ENCODE data around the gene DHH. TPM values are rescaled to one million over a fixed set of nuclear protein-coding genes. Genes with fewer than 3 reads are reported as not detected.
A peak's percentile ranks its signal among the peaks of the same experiment; 100 is the strongest.

DHH gene
- total and polyA plus RNA-seq, 2 donors (not counting 3 experiments of a cell fraction or from before 2014, with no cell fraction given), result 2.9 to 3.3 TPM

DNA sequence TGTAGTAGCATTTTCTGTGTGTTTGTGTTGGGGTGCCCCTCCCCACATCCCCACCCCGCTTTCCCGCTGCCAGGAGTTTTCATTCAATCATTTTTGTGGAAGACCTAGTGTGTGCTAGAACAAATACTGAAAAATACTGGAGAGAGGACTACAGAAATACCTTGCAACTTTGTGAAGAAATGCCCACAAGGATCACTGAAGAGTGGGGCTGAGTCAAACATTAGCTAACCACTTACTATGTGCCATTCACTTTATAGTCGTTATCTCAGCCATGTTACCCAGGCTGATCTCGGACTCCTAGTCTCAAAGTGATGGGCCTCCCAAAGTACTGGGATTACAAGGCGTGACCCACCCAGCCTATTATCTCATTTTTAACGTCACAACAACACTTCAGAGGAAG, 16.6 kb upstream of the DHH start:
- intact Hi-C loops (cut with micrococcal nuclease) (loop anchor here (2.0 kb wide), 1 partner anchor 20 kb away; the partner anchor contains the start of gene TUBA1B), dilution Hi-C loops (cut with MboI; ENCODE audit: extremely low pct_ligation_motif_present, low sequenced_read_pairs) (no loop called here)
- Histone ChIP-seq H3K27me3 (ENCODE audit: control insufficient read depth in 2 of 2, insufficient read depth in 2 of 2, low read length in 2 of 2) (no peaks in the 10 kb centered on the region), H3K9me1 (replicated peaks; ENCODE audit: control insufficient read depth, extremely low read depth, insufficient read depth, low read length) (no peaks in the 10 kb centered on the region), H3K4me1 (ENCODE audit: control insufficient read depth, extremely low read depth, insufficient read depth, low read length) (peaks cover 14% of the 10 kb centered on the region), H3K79me2 (ENCODE audit: control insufficient read depth, insufficient read depth, low read length) (peaks cover 26% of the 10 kb centered on the region), H3K36me3 (ENCODE audit: control insufficient read depth in 2 of 2, extremely low read depth in 1 of 2, insufficient read depth in 2 of 2, low read length in 2 of 2) (peaks cover 0 to 10% of the 10 kb centered on the region in 2 experiments), H3K9me3 (replicated peaks; ENCODE audit: control insufficient read depth, insufficient read depth, low read length) (no peaks in the 10 kb centered on the region), H3K9ac (replicated peaks; ENCODE audit: extremely low read depth, insufficient read depth, low read length) (peak overlapping the region; percentile 67), H2AFZ (ENCODE audit: low read depth, low read length) (peak overlapping the region; percentile 87), H3K4me3 (replicated peaks in 1 of 3; ENCODE audit: insufficient read depth in 1 of 3, low read depth in 1 of 3, low read length in 3 of 3) (peak overlapping the region in 2 of 3 experiments; percentile 19 to 60), H4K20me1 (replicated peaks; ENCODE audit: control insufficient read depth, extremely low read depth, insufficient read depth, low read length) (no peaks in the 10 kb centered on the region), H3K4me2 (ENCODE audit: insufficient read depth, low read length) (peak overlapping the region; percentile 33), H3K27ac (ENCODE audit: insufficient read depth, low read depth, low read length) (no peak overlapping the region)
- FAIRE-seq (no peak), DNase-seq (ENCODE audit: low read depth, low spot score) (no peak)
- no TSS peak for BruUV-seq (replicated peaks)
- CTCF ChIA-PET, result interaction anchor here (1.0 to 5.7 kb wide), 14 partner anchors 9 to 131 kb away, joined by 3 to 56 read pairs (median 12); partner anchors contain the start of genes DHH and TUBA1B
- TF ChIP-seq POLR2AphosphoS5 (IDR thresholded peaks at IDR 0.05; ENCODE audit: insufficient read depth, low read depth, low read length), result no peak
- POLR2A ChIA-PET, result interaction anchor here (0.6 to 5.2 kb wide), 5 partner anchors 9 to 110 kb away, joined by 3 to 27 read pairs (median 5); partner anchors contain the start of genes DHH and TUBA1B

DNA sequence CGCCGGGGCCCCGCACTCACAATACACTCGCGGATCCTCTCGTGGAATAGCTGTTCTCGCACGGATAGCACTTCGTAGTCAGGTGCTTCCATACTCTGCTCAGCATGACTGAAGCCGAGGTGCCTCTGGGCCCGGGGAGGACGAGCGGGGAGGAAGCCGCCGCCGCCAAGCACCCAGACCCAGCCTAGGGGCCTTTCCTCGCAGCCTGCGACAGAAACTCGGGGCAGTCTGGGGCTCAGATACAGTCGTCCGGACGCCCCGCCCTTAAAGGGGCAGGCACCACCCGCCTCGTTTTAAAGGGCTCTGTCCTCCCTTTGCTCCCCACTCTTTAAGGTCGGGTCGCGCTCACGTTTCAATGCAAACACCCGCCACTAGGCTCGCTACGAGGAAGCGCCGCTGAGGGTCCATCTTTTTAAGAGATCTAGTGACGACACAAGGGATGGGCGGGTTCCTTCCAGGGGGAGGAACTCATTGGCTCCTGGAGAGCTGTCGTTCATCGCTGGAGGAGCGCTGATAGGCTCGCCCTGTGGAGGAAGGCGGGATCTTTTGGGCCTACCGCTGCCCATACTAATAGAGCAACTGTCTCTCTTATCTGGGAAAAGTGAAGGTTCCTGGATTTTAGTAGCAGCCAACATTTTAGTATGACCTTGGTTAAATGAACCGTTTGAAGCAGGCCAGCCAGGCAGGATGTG, 16.0 kb upstream of the DHH start, which contains the start of gene LMBR1L:
Gene LMBR1L (minus strand): TSS at position 384 of the 692 bp plus-strand sequence. CDS start 292 bp downstream, at position 92.
- H3K79me2 ChIP-seq (ENCODE audit: control insufficient read depth, insufficient read depth, low read length), result peaks cover 26% of the 10 kb centered on the region
- DNase-seq (ENCODE audit: low read depth, low spot score) (peak; percentile 98), FAIRE-seq (peak; percentile 99)
- H3K4me1 ChIP-seq (ENCODE audit: control insufficient read depth, extremely low read depth, insufficient read depth, low read length), result peaks cover 20% of the 10 kb centered on the region
- peak; percentile 74 for TF ChIP-seq POLR2A (IDR thresholded peaks at IDR 0.05; ENCODE audit: low read depth, low read length)
- no peak for TF ChIP-seq EZH2 (IDR thresholded peaks at IDR 0.05; ENCODE audit: borderline replicate concordance, low read depth, low read length, severe bottlenecking)
- TF ChIP-seq JUN (IDR thresholded peaks at IDR 0.05; ENCODE audit: borderline replicate concordance, insufficient read depth, insufficient read length, low read depth), result no peak
- TF ChIP-seq MYC (IDR thresholded peaks at IDR 0.05; ENCODE audit: low read depth, low read length), result no peak
- no peak for TF ChIP-seq GATA2 (IDR thresholded peaks at IDR 0.05; ENCODE audit: insufficient read depth, insufficient read length, low read depth, low read length)
- TF ChIP-seq, protein P1, sequence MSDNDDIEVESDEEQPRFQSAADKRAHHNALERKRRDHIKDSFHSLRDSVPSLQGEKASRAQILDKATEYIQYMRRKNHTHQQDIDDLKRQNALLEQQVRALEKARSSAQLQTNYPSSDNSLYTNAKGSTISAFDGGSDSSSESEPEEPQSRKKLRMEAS (IDR thresholded peaks at IDR 0.05; ENCODE audit: insufficient read depth, insufficient read length), result no peak
- TF ChIP-seq, protein P2, sequence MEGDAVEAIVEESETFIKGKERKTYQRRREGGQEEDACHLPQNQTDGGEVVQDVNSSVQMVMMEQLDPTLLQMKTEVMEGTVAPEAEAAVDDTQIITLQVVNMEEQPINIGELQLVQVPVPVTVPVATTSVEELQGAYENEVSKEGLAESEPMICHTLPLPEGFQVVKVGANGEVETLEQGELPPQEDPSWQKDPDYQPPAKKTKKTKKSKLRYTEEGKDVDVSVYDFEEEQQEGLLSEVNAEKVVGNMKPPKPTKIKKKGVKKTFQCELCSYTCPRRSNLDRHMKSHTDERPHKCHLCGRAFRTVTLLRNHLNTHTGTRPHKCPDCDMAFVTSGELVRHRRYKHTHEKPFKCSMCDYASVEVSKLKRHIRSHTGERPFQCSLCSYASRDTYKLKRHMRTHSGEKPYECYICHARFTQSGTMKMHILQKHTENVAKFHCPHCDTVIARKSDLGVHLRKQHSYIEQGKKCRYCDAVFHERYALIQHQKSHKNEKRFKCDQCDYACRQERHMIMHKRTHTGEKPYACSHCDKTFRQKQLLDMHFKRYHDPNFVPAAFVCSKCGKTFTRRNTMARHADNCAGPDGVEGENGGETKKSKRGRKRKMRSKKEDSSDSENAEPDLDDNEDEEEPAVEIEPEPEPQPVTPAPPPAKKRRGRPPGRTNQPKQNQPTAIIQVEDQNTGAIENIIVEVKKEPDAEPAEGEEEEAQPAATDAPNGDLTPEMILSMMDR (IDR thresholded peaks at IDR 0.05; ENCODE audit: extremely low read depth in 1 of 2, insufficient read depth in 1 of 2, low read depth in 1 of 2, low read length in 2 of 2), result peak in 1 of 2 donors; percentile 43
- TF ChIP-seq FOS (IDR thresholded peaks at IDR 0.05; ENCODE audit: borderline replicate concordance, insufficient read depth, low read length), result no peak
- TF ChIP-seq POLR2AphosphoS5 (IDR thresholded peaks at IDR 0.05; ENCODE audit: insufficient read depth, low read depth, low read length), result no peak
- ChIA-PET CTCF (interaction anchor here (1.0 to 5.7 kb wide), 16 partner anchors 9 to 132 kb away, joined by 3 to 56 read pairs (median 10); partner anchors contain the start of genes DHH and TUBA1B), POLR2A (interaction anchor here (0.6 to 5.2 kb wide), 6 partner anchors 9 to 111 kb away, joined by 3 to 27 read pairs (median 4); partner anchors contain the start of genes DHH, KMT2D and TUBA1B)
- peak within 1 kb of the TSS; percentile 87 for H2AFZ ChIP-seq (ENCODE audit: low read depth, low read length)
- H3K4me3 ChIP-seq (replicated peaks in 1 of 3; ENCODE audit: insufficient read depth in 1 of 3, low read depth in 1 of 3, low read length in 3 of 3), result peak within 1 kb of the TSS; percentile 36 to 92 (median 68)
- no peaks in the 10 kb centered on the region for H3K9me3 ChIP-seq (replicated peaks; ENCODE audit: control insufficient read depth, insufficient read depth, low read length)
- TSS peak; percentile 54 for BruUV-seq (replicated peaks)
- no peaks in the 10 kb centered on the region for H3K9me1 ChIP-seq (replicated peaks; ENCODE audit: control insufficient read depth, extremely low read depth, insufficient read depth, low read length)
- H3K4me2 ChIP-seq (ENCODE audit: insufficient read depth, low read length), result peak within 1 kb of the TSS; percentile 79
- H3K27me3 ChIP-seq (ENCODE audit: control insufficient read depth in 2 of 2, insufficient read depth in 2 of 2, low read length in 2 of 2), result no peaks in the 10 kb centered on the region
- H3K27ac ChIP-seq (ENCODE audit: insufficient read depth, low read depth, low read length), result peak within 1 kb of the TSS; percentile 36
- dilution Hi-C loops (cut with MboI; ENCODE audit: extremely low pct_ligation_motif_present, low sequenced_read_pairs), result no loop called here
- H4K20me1 ChIP-seq (replicated peaks; ENCODE audit: control insufficient read depth, extremely low read depth, insufficient read depth, low read length), result no peaks in the 10 kb centered on the region
- peaks cover 0 to 13% of the 10 kb centered on the region in 2 experiments for H3K36me3 ChIP-seq (ENCODE audit: control insufficient read depth in 2 of 2, extremely low read depth in 1 of 2, insufficient read depth in 2 of 2, low read length in 2 of 2)
- intact Hi-C loops (cut with micrococcal nuclease), result loop anchor here (1.0 to 2.0 kb wide), 2 partner anchors 16 to 20 kb away; partner anchors contain the start of genes DHH and TUBA1B
- H3K9ac ChIP-seq (replicated peaks; ENCODE audit: extremely low read depth, insufficient read depth, low read length), result peak within 1 kb of the TSS; percentile 67

Data from endothelial cell of umbilical vein (primary cell).